Muscle of leg (tissue), 11 donors: ENCODE data around the gene JARID2. TPM values are rescaled to one million over a fixed set of nuclear protein-coding genes. Genes with fewer than 3 reads are reported as not detected.
"Not testable (repeated sequence)": the region's sequence is repeated elsewhere in the genome, so short reads cannot be mapped to it uniquely, and the experiment has no call there.

Experiments
- DNase-seq: peaks from one replicate; pipeline ENCODE4 v3.0.0; 2013
- H3K27ac ChIP-seq: one replicate; pipeline ENCODE4 v1.5.1; 2013; ENCODE audit warnings: mild to moderate bottlenecking, low read length, control low read depth
- H3K27me3 ChIP-seq: one replicate; pipeline ENCODE4 v1.6.1; 2013; ENCODE audit warnings: low read length; ENCODE audit not compliant: control insufficient read depth, insufficient read depth
- H3K36me3 ChIP-seq: one replicate; pipeline ENCODE4 v1.6.1; 2013; ENCODE audit warnings: low read length; ENCODE audit not compliant: control insufficient read depth, insufficient read depth
- H3K4me1 ChIP-seq: one replicate; pipeline ENCODE4 v1.6.1; 2013; ENCODE audit warnings: low read length; ENCODE audit not compliant: control insufficient read depth, insufficient read depth
- H3K4me3 ChIP-seq: one replicate; pipeline ENCODE4 v1.5.1; 2013; ENCODE audit warnings: low read length, control low read depth
- H3K9me3 ChIP-seq: replicated peaks from 2 replicates; pipeline ENCODE4 v1.6.1; 2013; ENCODE audit warnings: low read depth, low read length; ENCODE audit not compliant: control insufficient read depth
- WGBS: methylation state at CpG from one replicate; pipeline ENCODE4 v1.1.5; 2013; ENCODE audit warnings: missing lambda C conversion rate; ENCODE audit not compliant: insufficient coverage; 5-methylcytosine and 5-hydroxymethylcytosine counted together
- polyA plus RNA-seq, 8 donors: library from polyadenylated mRNA; unstranded; fragments of 120-200 nt; gene quantifications; one replicate each; pipeline versions ENCODE4 v1.2.1 to v1.2.3, GENCODE V29; 2013; ENCODE audit warnings: inconsistent platforms in 1 of 8, low replicate concordance in 1 of 8; ENCODE audit not compliant: insufficient read length in 8 of 8, insufficient read depth in 1 of 8
- total RNA-seq: library from RNA; stranded (reverse); fragments of 120-200 nt; gene quantifications from one replicate; pipeline ENCODE4 v1.2.4, GENCODE V29; 2013

Gene JARID2
- total and polyA plus RNA-seq, 9 donors: 9.8 to 15.3 (median 13.2) TPM

DNA sequence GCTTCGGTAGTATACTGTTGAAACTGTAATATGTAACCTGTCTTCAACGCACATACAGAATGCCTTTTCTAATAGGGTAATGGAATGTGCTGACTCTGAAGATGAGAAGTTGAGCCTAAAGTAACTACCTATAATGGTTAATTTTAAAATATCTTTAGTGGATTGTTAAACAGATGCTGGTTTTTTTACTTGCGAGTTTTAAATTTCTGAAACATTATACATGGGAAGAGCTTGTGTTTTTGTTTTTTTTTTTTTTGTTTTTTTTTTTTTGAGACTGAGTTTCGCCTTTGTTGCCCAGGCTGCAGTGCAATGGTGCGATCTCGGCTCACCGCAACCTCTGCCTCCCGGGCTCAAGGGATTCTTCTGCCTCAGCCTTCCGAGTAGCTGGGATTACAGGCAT is 166.9 kb downstream of the JARID2 start:
- WGBS: no CpG with 5 or more reads among the region's 9 CpGs
- Histone ChIP-seq H3K4me1 (peaks cover 6% of the 10 kb centered on the region), H3K36me3 (peaks cover 3% of the 10 kb centered on the region), H3K27ac (no peak overlapping the region), H3K9me3 (peaks cover 6% of the 10 kb centered on the region), H3K27me3 (no peaks in the 10 kb centered on the region), H3K4me3 (no peak overlapping the region)
- no peak for DNase-seq

DNA sequence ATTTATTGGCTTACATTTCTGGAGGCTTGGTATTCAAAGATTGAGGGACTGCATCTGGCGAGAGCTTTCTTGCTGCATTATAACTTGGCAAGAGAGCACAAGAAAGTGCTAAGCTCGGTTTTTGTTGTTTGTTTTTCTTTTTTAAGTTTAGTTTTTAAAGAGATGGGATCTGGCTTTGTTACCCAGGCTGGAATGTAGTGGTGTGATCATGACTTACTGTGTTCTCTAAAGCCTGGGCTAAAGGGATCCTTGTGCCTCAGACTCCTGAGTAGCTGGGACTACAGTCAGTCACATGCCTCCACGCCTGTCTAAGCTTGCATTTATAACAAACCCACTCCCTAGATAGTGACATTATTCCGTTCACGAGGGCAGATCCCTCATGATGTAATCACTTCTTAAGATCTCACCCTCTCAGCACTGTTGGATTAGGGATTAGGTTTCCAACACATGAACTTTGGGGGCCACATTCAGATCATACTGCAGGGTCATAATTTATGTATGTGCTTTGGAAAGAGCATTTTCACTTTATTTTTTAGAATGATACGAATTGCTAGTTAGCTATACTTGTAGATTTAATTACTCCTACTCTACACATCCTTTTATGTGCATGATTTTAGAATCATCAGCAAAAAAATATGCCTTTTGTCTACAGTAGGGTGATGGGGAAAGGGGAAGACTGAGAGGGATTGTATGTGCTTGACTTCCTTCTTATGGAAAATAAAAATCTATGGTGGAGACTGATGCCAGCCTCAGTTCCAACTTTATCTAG is 167.8 kb downstream of the JARID2 start:
- Histone ChIP-seq H3K36me3 (peaks cover 3% of the 10 kb centered on the region), H3K27ac (no peak overlapping the region), H3K9me3 (peaks cover 12% of the 10 kb centered on the region), H3K27me3 (no peaks in the 10 kb centered on the region), H3K4me3 (no peak overlapping the region), H3K4me1 (peaks cover 6% of the 10 kb centered on the region)
- DNase-seq: peak; percentile 45
- 53% methylated on average over 3 of the region's 6 CpGs for WGBS

DNA sequence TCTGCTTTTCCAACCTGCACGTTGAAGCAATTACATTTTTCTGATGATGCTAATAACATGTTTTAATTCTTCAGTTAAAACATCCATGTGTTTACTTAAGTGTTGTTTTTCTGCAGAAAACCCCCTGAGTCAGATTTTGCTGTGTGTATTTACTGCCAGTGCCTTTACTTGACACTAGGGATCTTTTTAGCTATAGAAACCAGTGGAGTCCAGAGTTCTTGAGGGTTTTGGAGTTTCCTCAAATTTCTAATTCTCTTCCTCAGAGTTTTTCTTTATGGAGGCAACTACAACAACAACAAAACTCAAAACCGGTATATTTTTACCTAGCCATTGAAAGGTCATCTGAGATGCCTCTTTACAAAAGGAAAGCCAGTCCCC is 168.4 kb downstream of the JARID2 start:
- Histone ChIP-seq H3K9me3 (peaks cover 18% of the 10 kb centered on the region), H3K4me1 (peaks cover 6% of the 10 kb centered on the region), H3K36me3 (peaks cover 3% of the 10 kb centered on the region), H3K27ac (no peak overlapping the region), H3K4me3 (no peak overlapping the region), H3K27me3 (no peaks in the 10 kb centered on the region)
- WGBS: no CpG with 5 or more reads among the region's 2 CpGs
- DNase-seq: no peak

DNA sequence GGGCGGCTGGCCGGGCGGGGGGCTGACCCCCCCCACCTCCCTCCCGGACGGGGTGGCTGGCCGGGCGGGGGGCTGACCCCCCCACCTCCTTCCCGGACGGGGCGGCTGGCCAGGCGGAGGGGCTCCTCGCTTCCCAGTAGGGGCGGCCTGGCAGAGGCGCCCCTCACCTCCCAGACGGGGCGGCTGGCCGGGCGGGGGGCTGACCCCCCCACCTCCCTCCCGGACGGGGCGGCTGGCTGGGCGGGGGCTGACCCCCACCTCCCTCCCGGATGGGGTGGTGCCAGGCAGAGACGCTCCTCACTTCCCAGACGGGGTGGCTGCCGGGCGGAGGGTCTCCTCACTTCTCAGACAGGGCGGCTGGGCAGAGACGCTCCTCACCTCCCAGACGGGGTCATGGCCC is 169.8 kb downstream of the JARID2 start:
- not testable (repeated sequence) for H3K4me3 ChIP-seq, H3K27me3 ChIP-seq, H3K36me3 ChIP-seq, DNase-seq, H3K27ac ChIP-seq, H3K4me1 ChIP-seq
- H3K9me3 ChIP-seq: peaks cover 28% of the 10 kb centered on the region
- 98% methylated on average over 10 of the region's 30 CpGs for WGBS

DNA sequence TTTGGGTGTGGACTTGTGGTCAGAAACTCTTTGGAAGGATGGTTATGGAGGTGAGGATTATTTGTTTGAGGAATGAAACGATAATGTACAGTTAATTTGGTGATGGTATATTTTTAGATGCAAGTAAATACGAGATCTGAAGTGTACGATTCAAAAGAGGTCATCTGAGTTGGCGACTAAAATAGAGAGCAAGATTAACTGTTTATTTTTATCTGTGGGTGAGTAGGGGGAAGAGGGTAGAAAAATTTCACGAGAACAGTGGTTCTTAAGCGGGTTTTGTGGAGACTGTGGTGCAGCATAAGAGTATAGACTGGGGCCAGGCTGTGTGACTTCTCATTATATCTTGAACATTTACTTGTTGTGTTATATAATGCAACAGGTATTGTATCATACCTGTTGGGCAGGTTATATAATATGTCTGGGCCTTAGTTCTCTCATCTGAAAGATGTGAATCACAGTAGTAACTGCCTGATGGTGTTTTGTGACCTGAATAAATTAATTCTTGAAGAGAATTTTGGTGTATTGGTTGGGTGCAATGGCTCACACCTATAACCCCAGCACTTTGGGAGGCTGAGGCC is 171.2 kb downstream of the JARID2 start:
- 91% methylated on average over 4 of the region's 6 CpGs for WGBS
- no peak for DNase-seq
- peaks cover 4% of the 10 kb centered on the region for H3K4me1 ChIP-seq
- no peak overlapping the region for H3K4me3 ChIP-seq
- peaks cover 3% of the 10 kb centered on the region for H3K36me3 ChIP-seq
- H3K9me3 ChIP-seq: peaks cover 28% of the 10 kb centered on the region
- no peaks in the 10 kb centered on the region for H3K27me3 ChIP-seq
- H3K27ac ChIP-seq: no peak overlapping the region

DNA sequence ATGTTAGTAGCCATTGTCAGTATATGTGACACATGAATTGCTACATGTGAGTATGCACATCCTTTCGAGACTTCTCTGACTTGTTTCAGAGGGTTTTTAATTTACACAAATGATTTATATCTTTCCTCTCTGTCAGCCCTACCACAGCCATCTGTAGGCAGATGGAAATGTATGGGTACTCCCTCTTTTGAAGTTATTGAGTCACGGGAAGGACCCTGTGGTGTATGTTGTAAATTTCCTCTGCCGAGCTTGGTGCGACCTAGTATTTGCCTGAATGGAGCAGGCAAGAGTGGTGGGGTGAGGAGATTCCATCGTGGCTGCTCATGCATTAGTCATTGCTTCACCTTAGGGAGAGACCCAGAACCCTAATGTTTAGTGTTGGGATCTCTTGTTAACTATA is 171.9 kb downstream of the JARID2 start:
- DNase-seq: no peak
- Histone ChIP-seq H3K4me1 (peaks cover 4% of the 10 kb centered on the region), H3K27ac (no peak overlapping the region), H3K9me3 (peaks cover 28% of the 10 kb centered on the region), H3K27me3 (no peaks in the 10 kb centered on the region), H3K4me3 (no peak overlapping the region), H3K36me3 (no peaks in the 10 kb centered on the region)
- WGBS: 100% methylated on average over 2 of the region's 5 CpGs

DNA sequence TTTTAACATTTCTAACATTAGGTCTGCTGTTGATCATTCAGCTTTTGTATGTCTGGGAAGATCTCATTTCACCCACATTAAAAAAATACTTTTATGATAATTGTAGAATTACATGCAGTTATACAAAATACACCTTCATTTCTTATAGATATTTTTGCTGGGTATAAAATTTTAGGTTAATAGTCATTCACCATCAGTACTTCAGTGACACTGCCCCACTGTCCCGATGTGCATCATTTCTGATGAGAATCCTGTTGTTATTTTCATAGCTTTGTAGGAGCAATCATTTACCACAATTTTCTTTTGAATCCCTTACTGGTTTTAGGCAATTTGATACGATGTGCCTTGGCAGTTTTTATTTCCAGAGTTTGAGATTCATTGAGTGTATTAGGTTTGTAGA is 173.6 kb downstream of the JARID2 start:
- Histone ChIP-seq H3K27me3 (no peaks in the 10 kb centered on the region), H3K27ac (no peak overlapping the region), H3K36me3 (no peaks in the 10 kb centered on the region), H3K9me3 (peaks cover 28% of the 10 kb centered on the region), H3K4me3 (no peak overlapping the region), H3K4me1 (no peaks in the 10 kb centered on the region)
- WGBS: no CpG with 5 or more reads among the region's 2 CpGs
- no peak for DNase-seq

DNA sequence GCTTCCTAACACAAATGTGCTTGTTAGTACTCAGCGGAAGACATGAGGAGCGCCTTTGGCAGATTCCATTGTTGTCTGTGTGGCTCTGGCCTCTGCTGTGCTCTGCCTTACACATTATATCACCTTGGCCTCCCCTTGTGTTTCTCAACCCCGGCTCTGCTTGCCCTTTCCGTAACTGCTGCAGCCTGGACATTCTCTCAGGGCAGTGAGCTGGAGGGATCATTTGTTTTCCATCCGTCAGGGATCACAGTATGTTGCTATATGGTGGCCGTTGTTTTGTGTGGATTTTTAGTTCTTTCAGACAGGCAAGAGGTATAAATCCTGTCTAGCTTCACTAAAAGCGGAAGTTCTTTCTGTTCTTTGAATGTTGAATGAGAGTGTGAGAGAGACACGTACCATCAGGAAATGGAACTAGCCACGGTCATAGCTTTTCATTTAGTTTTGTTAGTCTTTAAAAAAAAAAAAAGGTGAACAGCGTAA is 175.1 kb downstream of the JARID2 start:
- Histone ChIP-seq H3K36me3 (no peaks in the 10 kb centered on the region), H3K27ac (peak overlapping the region; percentile 7), H3K9me3 (peaks cover 28% of the 10 kb centered on the region), H3K27me3 (no peaks in the 10 kb centered on the region), H3K4me1 (no peaks in the 10 kb centered on the region), H3K4me3 (no peak overlapping the region)
- 77% methylated on average over 4 of the region's 10 CpGs for WGBS
- DNase-seq: no peak

DNA sequence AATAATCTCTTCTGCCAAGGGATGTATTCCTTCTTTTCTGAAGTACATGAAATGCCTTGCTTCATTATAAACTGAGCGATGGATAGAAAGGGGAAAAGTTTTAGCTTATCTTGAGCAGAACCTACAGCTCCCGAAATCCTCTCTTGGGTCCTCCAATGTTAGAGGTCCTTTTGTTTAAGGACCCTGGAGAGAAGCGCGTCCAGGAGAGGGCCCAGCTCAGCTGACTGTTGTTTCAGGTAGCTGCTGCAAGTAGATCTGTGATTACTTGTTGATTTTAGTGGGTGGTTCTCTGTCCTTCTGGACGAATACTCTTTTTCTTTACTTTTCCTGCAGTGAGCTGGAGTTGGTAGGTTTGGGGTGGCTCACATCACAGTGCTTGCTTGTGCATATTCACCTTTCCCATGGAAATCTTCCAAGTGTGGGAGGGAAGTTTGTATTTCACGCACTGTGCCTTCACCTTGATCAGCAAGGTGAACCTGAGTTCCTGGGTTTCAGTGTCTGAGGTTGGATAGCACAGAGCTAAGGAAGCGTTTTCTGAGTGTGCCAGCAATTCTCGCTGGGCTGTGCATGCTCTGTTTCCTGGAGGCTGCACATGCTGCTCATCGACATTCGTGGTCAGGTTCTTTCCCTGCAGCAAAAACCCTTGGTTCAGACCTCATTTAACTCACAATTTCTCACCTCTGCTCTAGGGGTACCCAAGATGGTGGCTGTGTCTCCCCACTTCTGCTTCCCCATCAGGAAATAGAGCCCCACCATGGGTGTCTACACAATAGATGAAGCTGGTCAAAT is 176.3 kb downstream of the JARID2 start:
- Histone ChIP-seq H3K9me3 (peaks cover 22% of the 10 kb centered on the region), H3K4me3 (no peak overlapping the region), H3K36me3 (no peaks in the 10 kb centered on the region), H3K27me3 (no peaks in the 10 kb centered on the region), H3K4me1 (no peaks in the 10 kb centered on the region), H3K27ac (no peak overlapping the region)
- 86% methylated on average over 9 of the region's 10 CpGs for WGBS
- no peak for DNase-seq

DNA sequence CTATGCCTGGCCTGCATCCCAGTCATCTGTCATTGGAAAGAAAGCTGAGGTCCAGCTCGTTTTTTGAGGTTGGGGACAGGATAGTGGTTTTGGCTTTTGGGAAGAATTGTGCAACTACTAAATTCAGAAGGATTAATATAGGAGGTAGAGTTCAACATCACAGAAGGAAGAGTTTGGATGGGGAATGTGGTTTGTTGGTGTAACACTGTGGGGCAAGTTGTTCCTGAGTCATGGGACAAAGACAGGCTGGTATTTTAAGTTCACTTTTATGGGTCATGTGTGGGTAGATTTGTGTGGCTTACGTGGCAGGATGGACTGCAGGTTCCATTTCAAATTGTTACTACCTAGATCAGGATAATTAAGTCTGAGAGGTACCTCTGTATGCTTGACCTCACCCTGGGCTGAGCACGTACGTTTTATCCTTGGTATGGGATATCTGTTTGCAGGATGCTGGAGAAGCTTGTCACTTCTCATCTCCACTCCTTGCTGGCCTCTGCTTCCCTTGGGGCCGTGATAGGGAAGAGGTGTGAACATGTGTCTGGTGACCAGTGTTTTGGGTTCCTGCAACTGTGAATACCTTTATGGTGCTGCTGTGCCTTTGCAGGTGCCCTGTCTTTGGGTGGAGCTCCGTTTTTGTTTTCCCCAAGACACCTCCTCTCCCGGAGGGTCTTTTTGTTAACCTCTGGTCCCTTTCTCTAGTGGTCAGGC is 177.6 kb downstream of the JARID2 start:
- 71% methylated on average over 3 of the region's 7 CpGs for whole genome bisulfite sequencing
- Histone ChIP-seq H3K36me3 (no peaks in the 10 kb centered on the region), H3K27me3 (no peaks in the 10 kb centered on the region), H3K9me3 (peaks cover 18% of the 10 kb centered on the region), H3K4me1 (peaks cover 5% of the 10 kb centered on the region), H3K27ac (no peak overlapping the region), H3K4me3 (no peak overlapping the region)
- DNase-seq: no peak
